PC-9 (cell line): Measurements from ENCODE around the gene ZFHX3. TPM values are rescaled to one million over a fixed set of nuclear protein-coding genes. Genes with fewer than 3 reads are reported as not detected.

Experiments
- BruUV-seq: library from RNA; stranded (reverse); fragments of 400-500 nt; replicated peaks from 2 replicates; lab custom pipeline; 2021; lab: Mats Ljungman, UMichigan
- CTCF ChIA-PET: fragments of 300-600 bp; sonication (Branson Sonifier 250); formaldehyde crosslinking; loops from one replicate; lab custom pipeline; 2022; ENCODE audit warnings: antibody characterized with exemption; lab: Charles Lee
- POLR2A ChIA-PET: fragments of 300-600 bp; sonication (Branson Sonifier 250); formaldehyde crosslinking; loops from one replicate; lab custom pipeline; 2022; ENCODE audit warnings: antibody characterized with exemption; ENCODE audit not compliant: unreplicated experiment; lab: Charles Lee
- DNase-seq, 2 experiments: peaks; one replicate each; pipeline versions ENCODE4 v3.0.0 to v3.0.0-alpha.2; 2015 to 2022; ENCODE audit warnings: mixed read lengths in 1 of 2
- H2AFZ ChIP-seq: fragments of 200-600 bp; sonication (generic); 2 replicates; pipeline ENCODE4 v1.8.1; 2017; ENCODE audit warnings: antibody characterized with exemption
- H3F3A ChIP-seq: fragments of 200-600 bp; sonication (generic); 2 replicates; pipeline ENCODE4 v1.8.1; 2017; ENCODE audit warnings: antibody characterized with exemption, mild to moderate bottlenecking, low read depth; ENCODE audit not compliant: insufficient read depth
- H3K27ac ChIP-seq: fragments of 200-600 bp; sonication (generic); 2 replicates; pipeline ENCODE4 v1.6.1; 2016; ENCODE audit warnings: mixed run types
- H3K27me3 ChIP-seq: fragments of 200-600 bp; sonication (generic); 2 replicates; pipeline ENCODE4 v1.6.1; 2016; ENCODE audit warnings: low read depth, mixed run types; ENCODE audit not compliant: insufficient read depth
- H3K36me3 ChIP-seq: fragments of 200-600 bp; sonication (generic); 2 replicates; pipeline ENCODE4 v1.6.1; 2016; ENCODE audit warnings: low read depth, mixed run types
- H3K4me1 ChIP-seq: fragments of 200-600 bp; sonication (generic); replicated peaks from 2 replicates; pipeline ENCODE4 v1.6.1; 2016; ENCODE audit warnings: mixed run types; ENCODE audit not compliant: insufficient read depth
- H3K4me2 ChIP-seq: fragments of 200-600 bp; sonication (generic); 2 replicates; pipeline ENCODE4 v1.6.1; 2017; ENCODE audit warnings: mixed run types
- H3K4me3 ChIP-seq: fragments of 200-600 bp; sonication (generic); 2 replicates; pipeline ENCODE4 v1.6.1; 2016; ENCODE audit warnings: mixed run types
- H3K79me2 ChIP-seq: fragments of 200-600 bp; sonication (generic); 2 replicates; pipeline ENCODE4 v1.6.1; 2017; ENCODE audit warnings: low read depth, mixed run types
- H3K9me2 ChIP-seq: fragments of 200-600 bp; sonication (generic); 2 replicates; pipeline ENCODE4 v1.8.1; 2017; ENCODE audit warnings: mild to moderate bottlenecking; ENCODE audit not compliant: insufficient read depth
- H3K9me3 ChIP-seq: fragments of 200-600 bp; sonication (generic); 2 replicates; pipeline ENCODE4 v1.8.1; 2016; ENCODE audit warnings: low read depth; ENCODE audit not compliant: insufficient read depth
- H4K20me1 ChIP-seq: fragments of 200-600 bp; sonication (generic); 2 replicates; pipeline ENCODE4 v1.8.1; 2017; ENCODE audit not compliant: insufficient read depth
- EZH2 ChIP-seq: fragments of 200-600 bp; sonication (generic); IDR thresholded peaks from 2 replicates; pipeline ENCODE4 v1.8.0; 2017; ENCODE audit warnings: antibody characterized with exemption, low read depth
- intact Hi-C: fragments of 100-400 bp; cut with micrococcal nuclease; formaldehyde crosslinking; loops from one replicate; pipeline ENCODE4 v1.10.0; 2022; ENCODE audit not compliant: unreplicated experiment
- total RNA-seq: library from RNA; stranded (reverse); gene quantifications from 2 replicates; pipeline ENCODE4 v1.2.3, GENCODE V29; 2021
- TF ChIP-seq, protein P1 (sequence below): fragments of 200-600 bp; sonication (generic); conservative IDR thresholded peaks from 2 replicates; pipeline ENCODE4 v1.6.1; 2017; ENCODE audit warnings: mixed run types, antibody characterized with exemption, mild to moderate bottlenecking, moderate library complexity

The ZFHX3 gene
- total RNA-seq, 1 experiment from 2014 or later: 23.1 TPM

DNA sequence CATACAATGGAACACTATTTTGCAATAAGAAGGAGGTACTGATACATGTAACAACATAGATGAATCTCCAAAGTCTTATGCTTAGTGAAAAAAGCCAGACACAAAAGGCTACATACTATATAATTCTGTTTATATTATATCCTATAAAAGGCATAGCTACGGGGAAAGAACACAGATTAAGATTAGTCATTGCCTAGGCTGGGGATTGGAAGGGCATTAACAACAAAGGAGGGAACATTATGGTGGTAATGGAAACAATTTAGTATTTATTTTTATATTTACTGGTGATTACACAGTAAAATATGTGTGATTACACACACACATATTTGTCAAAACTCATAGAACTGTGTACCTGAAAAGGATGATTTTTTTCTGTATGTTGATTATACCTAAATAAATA is 278.1 kb downstream of the ZFHX3 start:
- H3K27me3 ChIP-seq: no peaks in the 10 kb centered on the region
- POLR2A ChIA-PET: no interaction called here
- TF ChIP-seq, protein P1, sequence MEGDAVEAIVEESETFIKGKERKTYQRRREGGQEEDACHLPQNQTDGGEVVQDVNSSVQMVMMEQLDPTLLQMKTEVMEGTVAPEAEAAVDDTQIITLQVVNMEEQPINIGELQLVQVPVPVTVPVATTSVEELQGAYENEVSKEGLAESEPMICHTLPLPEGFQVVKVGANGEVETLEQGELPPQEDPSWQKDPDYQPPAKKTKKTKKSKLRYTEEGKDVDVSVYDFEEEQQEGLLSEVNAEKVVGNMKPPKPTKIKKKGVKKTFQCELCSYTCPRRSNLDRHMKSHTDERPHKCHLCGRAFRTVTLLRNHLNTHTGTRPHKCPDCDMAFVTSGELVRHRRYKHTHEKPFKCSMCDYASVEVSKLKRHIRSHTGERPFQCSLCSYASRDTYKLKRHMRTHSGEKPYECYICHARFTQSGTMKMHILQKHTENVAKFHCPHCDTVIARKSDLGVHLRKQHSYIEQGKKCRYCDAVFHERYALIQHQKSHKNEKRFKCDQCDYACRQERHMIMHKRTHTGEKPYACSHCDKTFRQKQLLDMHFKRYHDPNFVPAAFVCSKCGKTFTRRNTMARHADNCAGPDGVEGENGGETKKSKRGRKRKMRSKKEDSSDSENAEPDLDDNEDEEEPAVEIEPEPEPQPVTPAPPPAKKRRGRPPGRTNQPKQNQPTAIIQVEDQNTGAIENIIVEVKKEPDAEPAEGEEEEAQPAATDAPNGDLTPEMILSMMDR: no peak
- TF ChIP-seq EZH2: no peak
- BruUV-seq: no TSS peak
- DNase-seq: no peak
- no peaks in the 10 kb centered on the region for H3K9me3 ChIP-seq
- CTCF ChIA-PET: no interaction called here
- no peaks in the 10 kb centered on the region for H3F3A ChIP-seq
- no peaks in the 10 kb centered on the region for H3K36me3 ChIP-seq
- no peaks in the 10 kb centered on the region for H3K4me1 ChIP-seq
- H3K4me2 ChIP-seq: no peak overlapping the region
- H3K79me2 ChIP-seq: no peaks in the 10 kb centered on the region
- no peaks in the 10 kb centered on the region for H4K20me1 ChIP-seq
- intact Hi-C loops: no loop called here
- no peak overlapping the region for H3K4me3 ChIP-seq
- H3K27ac ChIP-seq: no peak overlapping the region
- H3K9me2 ChIP-seq: no peaks in the 10 kb centered on the region
- H2AFZ ChIP-seq: no peak overlapping the region

DNA sequence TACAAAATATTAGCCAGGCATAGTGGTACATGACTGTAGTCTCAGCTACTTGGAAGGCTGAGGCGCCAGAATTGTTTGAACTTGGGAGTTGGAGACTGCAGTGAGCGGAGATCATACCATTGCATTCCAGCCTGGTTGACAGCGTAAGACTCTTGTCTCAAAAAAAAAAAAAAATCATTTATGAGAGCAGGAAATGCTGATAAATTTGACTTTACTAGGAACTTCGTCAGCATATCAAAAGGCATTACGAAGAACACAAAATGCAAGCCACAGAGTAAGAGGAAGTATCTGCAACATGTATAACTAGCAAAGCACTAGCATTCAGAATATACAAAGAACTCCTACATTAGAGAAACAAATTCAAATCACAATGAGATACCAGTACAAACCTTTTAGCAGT is 279.3 kb downstream of the ZFHX3 start:
- no TSS peak for BruUV-seq

DNA sequence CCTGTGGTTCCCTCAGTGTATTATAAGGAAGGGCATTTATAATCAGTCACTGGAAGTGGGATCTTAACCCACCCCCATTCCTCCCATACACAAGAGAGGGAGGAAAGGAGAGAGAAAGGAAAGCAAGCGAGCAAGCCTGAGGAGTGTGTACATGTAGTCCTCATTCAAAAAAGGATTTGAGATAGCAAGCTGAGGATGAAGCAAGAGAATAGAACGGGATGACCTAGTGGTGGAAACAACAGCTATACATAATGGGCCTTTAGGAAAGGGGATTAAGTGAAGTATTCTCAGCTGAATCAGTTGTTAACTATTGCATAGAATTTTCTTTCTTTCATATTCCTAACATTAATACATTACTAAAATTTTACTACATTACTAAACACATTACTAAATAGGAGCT is 281.4 kb downstream of the ZFHX3 start:
- no TSS peak for BruUV-seq
- H3K36me3 ChIP-seq: no peaks in the 10 kb centered on the region
- ChIA-PET CTCF (no interaction called here), POLR2A (no interaction called here)
- H3K9me3 ChIP-seq: no peaks in the 10 kb centered on the region
- H3K27ac ChIP-seq: no peak overlapping the region
- H3K4me2 ChIP-seq: no peak overlapping the region
- no peak overlapping the region for H2AFZ ChIP-seq
- no peaks in the 10 kb centered on the region for H4K20me1 ChIP-seq
- no peak for TF ChIP-seq EZH2
- TF ChIP-seq, protein P1: no peak
- intact Hi-C loops: no loop called here
- H3K4me3 ChIP-seq: no peak overlapping the region
- H3K9me2 ChIP-seq: no peaks in the 10 kb centered on the region
- H3K79me2 ChIP-seq: no peaks in the 10 kb centered on the region
- H3F3A ChIP-seq: no peaks in the 10 kb centered on the region
- H3K27me3 ChIP-seq: no peaks in the 10 kb centered on the region
- H3K4me1 ChIP-seq: no peaks in the 10 kb centered on the region
- no peak for DNase-seq

More for the DNA sequence above, 279.3 kb downstream of the ZFHX3 start:
- Histone ChIP-seq H2AFZ (no peak overlapping the region), H3F3A (no peaks in the 10 kb centered on the region), H3K9me3 (no peaks in the 10 kb centered on the region), H3K36me3 (no peaks in the 10 kb centered on the region), H3K4me1 (no peaks in the 10 kb centered on the region), H3K4me3 (no peak overlapping the region), H3K27ac (no peak overlapping the region), H3K27me3 (no peaks in the 10 kb centered on the region), H3K9me2 (no peaks in the 10 kb centered on the region), H3K4me2 (no peak overlapping the region), H4K20me1 (no peaks in the 10 kb centered on the region), H3K79me2 (no peaks in the 10 kb centered on the region)
- TF ChIP-seq, protein P1: no peak
- no peak for TF ChIP-seq EZH2
- POLR2A ChIA-PET: no interaction called here
- DNase-seq: no peak
- intact Hi-C loops: no loop called here
- CTCF ChIA-PET: no interaction called here
